ENCODE data around the gene B9D1.
"Not testable (repeated sequence)": the region's sequence is repeated elsewhere in the genome, so short reads cannot be mapped to it uniquely, and the experiment has no call there.

B9D1 gene

GRCh38 chr17:19361944-19362276 lies 613 bp downstream of the B9D1 start:
- in situ Hi-C loops (cut with HindIII; ENCODE audit: low sequenced_read_pairs): loop anchor here (5.0 to 10.0 kb wide), 2 partner anchors 85 to 403 kb away; no protein-coding TSS in a partner anchor

- in situ Hi-C loops (cut with HindIII; ENCODE audit: low sequenced_read_pairs): loop anchor here (5.0 to 10.0 kb wide), 2 partner anchors 86 to 403 kb away; no protein-coding TSS in a partner anchor
Measured at GRCh38 chr17:19361326-19361725, 1.2 kb downstream of the B9D1 start.

- in situ Hi-C loops (cut with HindIII; ENCODE audit: low sequenced_read_pairs): loop anchor here (5.0 to 10.0 kb wide), 2 partner anchors 87 to 404 kb away; no protein-coding TSS in a partner anchor
Measured at GRCh38 chr17:19360772-19361171, 1.8 kb downstream of the B9D1 start.

- in situ Hi-C loops (cut with HindIII; ENCODE audit: low sequenced_read_pairs): loop anchor here (5.0 to 10.0 kb wide), 2 partner anchors 87 to 405 kb away; no protein-coding TSS in a partner anchor
Measured at GRCh38 chr17:19359856-19360255, 2.7 kb downstream of the B9D1 start.

GRCh38 chr17:19359151-19359550 lies 3.4 kb downstream of the B9D1 start:
- in situ Hi-C loops (cut with HindIII; ENCODE audit: low sequenced_read_pairs): no loop called here

- in situ Hi-C loops (cut with HindIII; ENCODE audit: low sequenced_read_pairs): no loop called here
Measured at GRCh38 chr17:19357761-19358160, 4.8 kb downstream of the B9D1 start.

GRCh38 chr17:19357351-19357750 lies 5.2 kb downstream of the B9D1 start:
- in situ Hi-C loops (cut with HindIII; ENCODE audit: low sequenced_read_pairs): no loop called here

GRCh38 chr17:19354748-19355147 lies 7.8 kb downstream of the B9D1 start:
- in situ Hi-C loops (cut with HindIII; ENCODE audit: low sequenced_read_pairs): no loop called here

- in situ Hi-C loops (cut with HindIII; ENCODE audit: low sequenced_read_pairs): not testable (repeated sequence)
Measured at GRCh38 chr17:19353401-19353800, 9.1 kb downstream of the B9D1 start.

GRCh38 chr17:19348806-19349205 lies 13.7 kb downstream of the B9D1 start:
- in situ Hi-C loops (cut with HindIII; ENCODE audit: low sequenced_read_pairs): no loop called here

- in situ Hi-C loops (cut with HindIII; ENCODE audit: low sequenced_read_pairs): no loop called here
Measured at GRCh38 chr17:19348081-19348650, 14.4 kb downstream of the B9D1 start.

GRCh38 chr17:19347323-19348080 lies 15.0 kb downstream of the B9D1 start:
- in situ Hi-C loops (cut with HindIII; ENCODE audit: low sequenced_read_pairs): no loop called here

- in situ Hi-C loops (cut with HindIII; ENCODE audit: low sequenced_read_pairs): no loop called here
Measured at GRCh38 chr17:19346351-19347255, 15.9 kb downstream of the B9D1 start.

- in situ Hi-C loops (cut with HindIII; ENCODE audit: low sequenced_read_pairs): no loop called here
Measured at GRCh38 chr17:19345486-19346350, 16.8 kb downstream of the B9D1 start.

GRCh38 chr17:19345067-19345460 lies 17.5 kb downstream of the B9D1 start:
- in situ Hi-C loops (cut with HindIII; ENCODE audit: low sequenced_read_pairs): no loop called here

- in situ Hi-C loops (cut with HindIII; ENCODE audit: low sequenced_read_pairs): no loop called here
Measured at GRCh38 chr17:19344311-19345066, 18.0 kb downstream of the B9D1 start.

GRCh38 chr17:19343671-19344151 lies 18.8 kb downstream of the B9D1 start:
- in situ Hi-C loops (cut with HindIII; ENCODE audit: low sequenced_read_pairs): no loop called here

- in situ Hi-C loops (cut with HindIII; ENCODE audit: low sequenced_read_pairs): no loop called here
Measured at GRCh38 chr17:19343256-19343630, 19.3 kb downstream of the B9D1 start.

GRCh38 chr17:19342611-19343255 lies 19.8 kb downstream of the B9D1 start:
- in situ Hi-C loops (cut with HindIII; ENCODE audit: low sequenced_read_pairs): no loop called here
